ENCODE measurements around the gene ACBD4.

Gene ACBD4

DNA sequence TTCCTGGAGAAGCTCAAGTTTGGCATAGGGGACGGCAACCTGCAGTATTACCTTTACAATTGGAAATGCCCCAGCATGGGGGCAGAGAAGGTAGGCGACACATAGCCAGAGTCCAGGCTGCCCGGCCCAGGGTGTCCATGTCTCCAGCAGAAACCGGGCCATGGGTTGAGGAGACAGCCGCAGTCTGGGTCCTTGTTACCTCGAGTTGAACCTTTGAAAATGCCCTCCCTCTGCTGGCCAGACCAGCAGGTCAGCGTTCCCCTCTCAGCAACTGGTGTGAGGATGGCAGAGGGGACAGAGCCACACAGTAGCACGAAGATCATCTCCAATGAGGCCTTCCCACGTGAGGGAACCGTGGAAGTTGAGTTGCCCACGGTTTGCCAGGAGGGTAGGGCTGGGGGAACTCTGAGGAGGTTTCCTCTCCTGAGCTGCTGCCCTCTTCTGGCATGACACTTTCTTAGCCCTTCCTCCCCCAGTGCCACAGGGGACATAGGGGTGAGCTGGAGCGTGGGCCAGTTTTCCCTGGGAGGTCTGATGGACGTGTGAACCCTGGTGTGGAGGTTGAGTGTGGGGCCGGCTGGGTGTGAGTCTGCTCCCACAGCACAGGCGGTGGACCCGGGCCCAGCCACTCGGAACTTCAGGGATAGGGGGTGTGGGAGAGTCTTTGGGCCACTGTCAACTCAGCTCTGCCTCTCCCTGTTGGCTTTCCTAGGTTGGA, 30.4 kb upstream of the ACBD4 start:
- DNase-seq = no peak

DNA sequence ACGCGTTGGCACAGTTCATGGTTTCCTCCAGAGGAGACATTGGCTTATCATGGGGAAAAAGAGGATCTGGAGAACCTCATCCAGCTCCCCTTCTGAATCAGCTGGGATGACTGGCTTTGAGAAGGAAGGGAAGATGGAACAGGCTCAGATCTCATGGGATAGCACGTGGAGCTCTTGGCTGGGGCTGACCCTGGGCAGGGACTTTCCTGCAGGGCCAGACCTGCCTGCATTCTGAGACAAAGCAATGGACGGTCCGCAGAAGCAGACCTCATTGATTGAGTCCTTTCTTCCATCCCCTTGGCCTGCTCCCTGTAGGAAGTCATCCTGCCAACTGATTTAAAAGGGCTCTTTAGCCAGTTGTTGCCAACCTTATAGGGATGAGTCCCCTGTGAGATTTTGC, 29.4 kb upstream of the ACBD4 start:
- DNase-seq = no peak

DNA sequence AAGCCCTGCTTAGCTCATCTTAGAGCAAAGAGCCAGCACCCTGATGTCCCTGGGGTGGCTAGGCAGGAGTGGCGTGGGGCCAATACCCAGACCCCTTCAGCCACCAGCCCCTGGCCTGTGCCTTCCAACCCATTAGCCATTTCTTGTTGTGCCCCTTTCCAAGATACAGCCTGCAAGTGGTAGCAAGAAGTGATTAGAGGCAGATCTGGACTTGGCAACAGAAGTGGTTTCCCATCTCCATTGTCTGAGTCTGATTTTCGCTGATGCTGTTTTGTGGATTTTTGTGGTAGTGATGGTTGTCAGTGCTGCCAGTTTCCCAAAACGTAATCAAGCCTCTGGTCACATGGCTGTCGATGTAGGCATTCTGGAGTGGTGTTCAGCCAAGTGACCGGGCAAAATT, 28.9 kb upstream of the ACBD4 start:
- DNase-seq = no peak

DNA sequence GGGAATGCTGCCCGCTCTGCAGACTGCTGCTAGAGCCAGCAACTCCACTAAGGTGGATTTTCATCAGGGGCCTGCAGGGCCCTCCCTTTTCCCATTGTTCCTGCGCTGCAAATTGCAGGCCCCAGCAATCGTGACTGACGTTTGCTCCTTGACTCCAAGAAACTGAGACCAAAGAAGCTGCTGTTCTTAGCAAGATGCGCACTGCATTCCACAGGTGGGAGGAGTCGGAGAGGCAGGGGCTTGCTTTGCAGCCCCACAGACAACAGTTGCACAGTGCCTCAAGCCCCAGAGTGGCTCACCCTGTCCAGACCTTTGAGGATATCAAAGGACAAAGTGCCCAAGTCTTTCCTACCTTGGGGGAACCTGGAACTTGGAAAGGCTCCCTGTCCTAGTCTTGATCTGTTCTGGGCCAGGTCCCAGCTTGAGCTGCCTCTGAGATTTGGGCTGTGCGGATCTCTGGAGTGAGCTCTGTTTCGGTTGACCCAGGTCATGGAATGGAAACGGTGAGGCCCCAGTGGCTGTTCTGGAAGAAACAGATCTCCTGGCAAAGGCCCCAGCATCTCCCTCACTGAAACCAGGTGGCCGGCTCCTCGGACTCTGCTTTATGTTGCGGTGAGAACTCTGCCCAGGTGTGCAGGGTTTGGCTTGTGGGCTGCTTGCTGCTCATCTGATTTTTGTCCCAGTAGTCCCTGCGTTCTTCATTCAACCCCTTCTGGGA, 28.0 kb upstream of the ACBD4 start:
- DNase-seq = no peak

DNA sequence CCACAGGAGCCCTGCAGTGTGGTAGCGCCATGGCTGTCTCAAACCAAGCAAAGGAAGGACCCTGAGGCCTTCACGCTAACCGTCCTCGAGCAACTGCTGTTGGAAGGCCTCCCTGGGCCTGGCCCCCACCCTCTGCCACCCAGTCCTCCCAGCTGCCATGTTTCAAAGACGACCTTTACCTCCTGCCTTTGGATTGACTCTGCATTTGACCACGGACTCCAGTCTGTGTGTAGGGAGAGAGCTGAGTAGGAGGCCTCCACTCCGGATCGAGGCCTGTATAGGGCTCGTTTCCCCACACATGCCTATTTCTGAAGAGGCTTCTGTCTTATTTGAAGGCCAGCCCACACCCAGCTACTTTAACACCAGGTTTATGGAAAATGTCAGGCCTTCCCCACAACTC, 27.4 kb upstream of the ACBD4 start:
- DNase-seq = no peak

DNA sequence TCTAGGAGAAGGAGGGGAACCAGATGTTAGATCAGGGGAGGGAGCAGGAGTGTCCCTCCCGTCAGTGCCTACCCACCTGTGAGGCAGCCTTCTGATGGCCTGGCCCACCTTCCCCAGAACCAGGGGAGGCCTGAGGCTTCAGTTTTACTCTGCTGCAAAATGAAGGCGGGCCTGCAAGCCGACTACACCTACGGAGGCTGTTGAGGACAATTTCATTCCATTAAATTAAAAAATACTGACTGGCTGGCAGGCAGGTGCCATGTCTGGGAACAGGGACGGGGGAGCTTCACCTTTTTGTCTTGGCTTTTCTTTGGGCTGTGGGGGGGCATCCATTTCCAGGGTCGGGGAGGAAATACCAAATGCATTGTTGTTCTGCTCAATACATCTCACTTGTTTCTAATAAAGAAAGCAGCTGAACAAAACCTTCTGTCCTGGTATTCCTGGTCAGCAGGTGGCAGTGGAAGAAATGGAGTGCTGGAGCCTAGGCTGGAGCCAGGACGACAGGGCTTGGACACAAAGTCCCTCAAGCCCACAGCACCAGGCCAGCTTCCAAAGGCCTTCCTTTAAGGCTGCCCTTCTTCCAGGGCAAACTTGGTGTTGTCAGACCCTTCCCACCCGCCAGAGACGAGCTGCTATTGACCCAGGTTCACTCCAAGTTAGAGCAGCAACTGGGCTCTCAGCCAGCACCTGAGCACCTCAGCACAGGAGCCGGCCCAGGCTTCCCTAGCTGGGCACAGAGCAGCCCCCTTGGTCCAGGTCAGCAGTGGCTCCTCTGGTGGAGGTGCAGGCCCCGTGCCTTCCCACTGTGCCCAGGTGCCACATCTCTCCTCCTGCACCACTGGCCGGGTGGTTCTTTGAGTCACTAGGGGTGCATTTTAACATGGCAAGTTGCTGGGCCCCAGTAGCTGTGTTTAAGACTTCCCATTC, 26.6 kb upstream of the ACBD4 start:
- no peak for DNase-seq

DNA sequence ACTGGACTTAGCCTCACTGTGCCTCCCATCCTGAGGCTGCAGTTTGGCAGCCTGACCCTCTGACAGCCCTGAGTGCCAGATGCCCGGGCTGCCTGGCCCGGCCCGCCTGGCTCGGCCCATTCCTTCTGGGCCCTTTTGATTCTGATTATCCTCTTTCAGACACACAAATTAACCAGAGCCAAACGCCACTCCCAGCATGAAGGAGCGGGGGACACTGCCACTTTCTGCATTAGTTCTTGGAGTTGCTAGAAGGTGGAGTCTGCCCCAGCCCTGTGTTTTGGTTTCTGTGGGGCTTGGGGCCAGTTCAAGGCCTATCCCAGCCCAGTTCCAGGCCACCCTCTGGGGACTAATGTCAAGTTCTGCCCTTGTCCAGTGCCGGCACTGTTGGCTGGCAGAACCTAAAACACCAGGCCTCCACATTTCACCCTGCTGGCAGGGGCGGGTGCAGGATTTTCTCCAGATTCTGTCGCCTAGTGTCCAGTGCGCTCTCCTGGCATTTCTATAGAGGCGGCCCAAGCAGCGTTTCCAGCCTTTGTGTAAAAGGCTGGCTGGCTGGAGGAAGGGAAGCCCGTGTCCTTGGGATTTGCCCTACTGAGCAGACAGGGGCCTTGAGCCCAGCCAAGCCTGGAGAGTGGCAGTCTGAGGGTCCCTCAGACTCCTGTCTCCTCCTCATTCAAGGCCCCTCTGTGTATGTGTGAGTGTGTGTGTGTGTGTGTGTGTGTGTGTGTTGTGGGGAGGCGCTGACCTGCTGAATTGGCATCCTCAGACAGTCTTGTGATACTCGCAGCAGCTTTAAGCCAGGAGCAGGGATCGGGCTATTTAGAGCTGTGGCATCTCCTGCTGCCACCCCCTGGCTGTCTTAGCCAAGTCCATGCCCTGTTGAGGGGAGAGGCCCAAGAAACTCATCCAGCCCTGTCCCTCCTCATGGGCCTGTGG, 24.5 kb upstream of the ACBD4 start:
- DNase-seq = no peak

DNA sequence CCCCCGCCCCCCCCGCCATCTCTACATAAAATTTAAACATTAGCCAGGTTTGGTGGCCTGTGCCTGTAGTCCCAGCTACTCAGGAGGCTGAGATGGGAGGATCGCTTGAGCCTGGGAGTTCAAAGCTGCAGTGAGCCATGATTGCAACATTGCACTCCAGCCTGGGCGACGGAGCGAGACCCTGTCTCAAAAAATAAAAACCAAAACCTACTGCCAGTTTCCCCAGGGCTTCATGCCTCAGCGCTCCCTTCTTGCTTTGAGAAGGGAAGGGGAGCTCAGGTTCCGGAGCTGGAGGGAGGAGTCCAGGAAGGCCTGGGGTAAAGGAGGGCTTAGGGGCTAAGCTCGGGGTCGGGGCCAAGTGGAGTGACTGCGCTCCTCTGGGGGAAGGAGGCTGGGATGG, 23.6 kb upstream of the ACBD4 start:
- DNase-seq = no peak

DNA sequence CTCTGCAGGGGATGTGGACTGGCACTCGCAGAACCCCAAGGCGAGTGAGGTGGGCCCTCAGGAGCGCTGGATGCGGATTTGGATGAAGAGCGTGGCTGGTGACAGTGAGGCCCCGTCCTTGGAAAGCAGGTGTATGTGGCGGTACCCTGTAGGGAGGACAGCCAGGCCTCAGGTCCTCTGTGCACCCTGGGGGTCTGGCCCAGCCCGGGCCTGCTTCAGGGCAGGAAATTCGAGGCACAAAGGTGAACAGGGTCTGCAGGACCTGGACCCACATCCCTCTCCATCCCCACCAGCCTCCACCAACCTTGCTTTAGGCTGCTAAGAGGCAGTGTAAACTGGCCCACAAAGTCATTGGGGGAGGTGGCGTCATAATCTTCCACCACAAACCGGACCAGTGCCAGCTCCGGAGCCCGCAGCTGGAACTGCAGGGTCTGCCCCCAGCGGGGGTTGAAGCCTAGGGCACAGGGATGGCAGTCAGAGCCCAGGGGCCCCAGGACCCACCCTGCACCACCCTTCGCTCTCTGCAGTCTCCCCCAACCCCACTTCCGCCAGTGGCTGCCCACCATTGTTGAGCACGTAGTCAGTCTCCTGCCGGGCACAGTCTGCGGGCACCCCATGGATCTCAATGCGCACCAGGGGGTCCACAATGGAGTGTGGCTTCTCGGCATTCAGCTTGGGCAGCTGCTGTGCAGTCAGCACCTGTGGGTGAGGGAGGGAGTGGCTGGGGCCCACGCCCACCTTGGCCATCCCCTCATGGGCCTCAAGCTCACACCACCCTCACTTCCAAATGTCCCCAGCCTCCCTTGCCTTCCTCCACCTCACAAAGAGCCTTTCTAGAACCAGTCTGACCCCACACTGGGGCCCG, 22.7 kb upstream of the ACBD4 start:
- no peak for DNase-seq

DNA sequence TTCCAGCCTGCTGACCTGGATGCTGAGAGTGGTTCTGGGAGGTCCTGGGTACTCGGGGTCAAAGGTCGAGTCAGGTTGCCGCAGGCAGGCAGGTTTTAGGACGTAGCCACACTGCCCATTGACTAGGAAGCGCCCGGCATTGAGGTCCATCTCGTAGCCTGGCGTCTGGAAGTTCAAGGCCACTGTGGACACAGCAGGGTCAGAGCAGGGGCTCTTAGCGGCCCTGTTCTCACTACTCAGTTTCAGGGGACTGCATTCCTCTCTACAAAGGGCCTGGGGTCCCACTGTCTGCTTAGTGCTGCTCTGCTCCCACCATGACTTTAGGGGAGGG, 22.1 kb upstream of the ACBD4 start:
- no peak for DNase-seq

DNA sequence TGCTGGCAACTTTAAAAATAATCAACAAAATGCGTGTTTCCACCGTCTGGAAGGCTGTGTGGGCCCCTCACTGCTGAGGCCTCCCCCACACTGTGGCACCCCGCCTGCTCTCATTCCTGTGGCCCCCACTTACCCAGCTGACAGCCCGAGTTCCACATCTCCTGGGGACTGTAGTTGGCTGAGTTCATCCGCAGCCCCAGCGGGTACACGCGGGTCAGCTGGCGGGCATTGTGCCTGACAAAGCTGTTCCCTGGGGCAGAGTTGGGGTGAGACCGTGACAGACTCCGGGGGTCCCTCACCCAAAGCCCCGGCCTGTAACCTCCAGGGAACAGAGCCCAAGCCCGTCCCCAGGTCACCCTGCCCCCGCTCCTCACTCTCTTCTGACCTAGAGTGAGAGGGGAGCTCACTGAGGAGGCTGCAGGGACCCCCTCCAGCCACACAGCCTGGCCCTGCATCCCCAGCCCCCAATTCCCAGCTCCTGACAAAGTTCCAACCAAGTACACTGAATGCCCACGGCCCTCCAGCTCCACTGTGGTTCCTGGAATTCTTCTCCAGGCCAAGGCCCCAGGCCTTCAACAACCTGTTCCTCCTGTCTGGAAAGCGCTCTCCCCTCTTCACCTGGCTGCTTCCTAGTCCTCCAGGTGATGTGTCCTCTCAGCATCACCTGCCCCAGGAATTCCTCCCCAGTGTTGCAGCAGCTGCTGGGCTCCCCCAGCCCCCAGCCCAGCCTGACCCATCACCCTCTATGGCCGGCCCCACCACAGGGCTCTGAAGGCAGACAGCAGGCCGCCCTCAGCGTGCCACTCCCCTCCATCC, 21.2 kb upstream of the ACBD4 start:
- DNase-seq = no peak

DNA sequence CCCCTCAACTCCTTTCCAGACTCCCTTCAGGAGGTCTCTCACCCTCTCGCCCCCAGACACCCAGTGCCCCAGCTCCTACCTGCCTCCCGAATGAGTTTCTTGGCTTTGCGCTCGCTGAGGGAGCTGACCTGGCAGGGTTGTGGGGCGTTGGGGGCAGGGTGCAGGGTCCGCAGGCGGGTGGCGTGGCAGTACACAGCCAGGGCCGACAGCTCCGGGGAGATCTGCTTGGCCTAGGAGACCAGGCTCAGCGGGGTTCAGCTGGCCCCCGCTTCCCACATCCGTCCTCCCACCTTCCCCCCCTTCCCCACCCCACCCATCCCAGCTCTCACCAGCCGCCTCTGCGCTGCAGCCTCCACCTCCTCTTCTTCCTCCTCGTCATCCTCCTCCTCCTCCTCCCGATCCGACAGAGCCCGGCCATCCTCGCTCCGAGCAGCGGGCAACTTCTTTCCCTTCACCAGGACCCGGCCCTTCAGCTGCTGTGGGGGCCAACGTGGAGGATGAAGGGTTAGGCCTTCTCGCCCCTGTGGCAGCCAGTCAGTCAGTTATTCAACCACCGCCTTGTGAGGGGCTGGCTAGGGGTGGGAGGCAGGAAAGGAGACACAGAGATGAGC, 20.4 kb upstream of the ACBD4 start:
- no peak for DNase-seq

DNA sequence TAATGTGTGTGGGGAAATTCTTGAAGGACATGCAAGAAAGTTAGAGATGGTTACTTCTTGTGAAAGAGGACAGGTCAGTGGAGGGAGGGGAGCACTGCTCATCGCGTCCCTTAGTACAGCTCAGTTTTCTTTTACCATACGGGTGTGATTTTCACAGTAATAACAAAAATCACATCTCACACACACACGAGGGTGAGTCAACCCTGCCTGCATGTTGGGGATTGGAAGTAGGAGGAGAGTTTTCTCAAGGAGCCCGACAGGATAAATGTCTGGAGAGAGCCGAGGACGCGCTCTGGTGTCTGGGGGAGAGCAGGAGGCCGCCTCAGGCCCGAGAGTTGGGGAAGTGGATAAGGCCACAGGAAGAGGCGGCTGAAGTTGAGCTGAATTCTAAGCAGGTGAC, 19.6 kb upstream of the ACBD4 start:
- no peak for DNase-seq

DNA sequence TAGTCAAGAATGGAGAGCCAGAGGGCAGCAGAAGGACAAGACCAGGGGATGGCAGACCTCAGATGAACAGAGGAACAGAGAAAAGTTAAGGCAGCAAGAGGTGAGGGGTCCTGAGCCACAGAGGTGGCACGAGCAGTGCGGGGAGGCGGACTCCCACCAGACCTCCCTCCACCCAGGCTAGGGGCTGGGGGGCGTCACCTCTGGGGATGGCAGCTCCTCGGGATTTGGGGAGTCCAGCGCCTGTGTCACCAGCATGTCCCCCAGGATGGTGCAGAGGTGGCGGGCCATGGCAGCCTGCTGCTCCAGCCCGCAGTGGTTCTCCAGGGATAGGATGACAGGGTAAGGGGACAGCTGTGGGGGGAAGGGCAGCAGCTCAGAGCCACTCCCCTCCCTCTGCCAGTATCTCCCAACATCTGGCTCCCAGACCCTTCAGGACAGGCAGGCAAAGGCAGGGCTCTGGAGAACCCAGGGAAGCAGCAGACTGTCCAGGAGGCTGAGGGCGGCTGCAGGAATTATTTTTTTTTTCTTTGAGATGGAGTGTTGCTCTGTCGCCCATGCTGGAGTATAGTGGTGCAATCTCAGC, 19.0 kb upstream of the ACBD4 start:
- no peak for DNase-seq

DNA sequence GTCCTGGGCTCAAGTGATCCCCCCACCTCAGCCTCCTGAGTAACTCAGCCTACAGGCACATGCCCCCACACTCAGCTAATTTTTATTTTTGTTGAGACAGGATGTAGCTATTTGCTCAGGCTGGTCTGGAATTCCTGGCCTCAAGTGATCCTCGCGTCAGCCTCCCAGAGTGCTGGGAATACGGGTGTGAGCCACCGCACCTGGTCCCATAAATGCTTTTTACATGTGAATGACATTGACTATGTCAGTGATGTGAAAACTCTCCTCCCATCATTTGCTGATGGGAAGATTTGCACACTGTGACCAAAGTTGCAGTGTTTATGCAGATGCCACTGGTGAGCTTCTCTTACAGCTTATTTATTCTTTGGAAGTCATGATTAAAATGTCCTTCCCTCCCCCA, 18.2 kb upstream of the ACBD4 start:
- no peak for DNase-seq

DNA sequence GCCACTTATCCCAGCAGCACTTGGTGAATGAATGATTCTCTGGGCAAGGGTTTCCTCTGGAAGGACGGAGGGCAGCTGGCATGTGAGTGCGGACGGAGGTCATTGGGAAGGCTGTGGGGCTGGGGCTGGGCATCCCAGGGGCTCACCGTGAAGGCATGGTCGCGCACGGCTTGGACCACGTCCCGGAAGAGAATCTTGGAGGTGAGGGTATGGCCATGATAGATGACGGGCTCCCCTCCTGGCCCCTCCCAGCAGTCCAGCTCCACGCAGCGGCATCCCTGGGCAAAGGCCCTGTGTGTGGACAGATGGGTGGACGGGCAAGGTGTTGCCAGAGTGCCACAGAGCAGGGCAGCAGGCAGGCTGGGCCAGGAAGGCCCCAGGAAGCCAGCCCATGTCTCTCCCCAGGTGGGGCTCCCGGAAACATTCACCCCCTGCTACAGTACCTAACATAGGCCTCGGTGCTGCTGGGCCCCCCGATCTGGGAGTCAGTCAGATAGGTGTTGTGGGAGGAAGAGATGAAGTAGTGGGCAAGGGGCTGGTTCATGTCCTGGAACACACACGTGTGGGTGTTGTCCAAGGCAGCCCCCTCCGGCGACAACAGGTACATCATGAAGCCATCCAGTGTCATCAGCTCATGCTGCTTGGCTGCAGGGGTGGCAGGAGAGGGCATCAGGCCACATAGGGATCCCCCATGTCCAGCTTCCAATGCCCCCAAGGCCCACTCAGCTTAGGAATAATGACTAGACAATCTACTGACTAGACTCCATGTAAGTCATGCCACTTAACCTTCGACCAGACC, 17.4 kb upstream of the ACBD4 start:
- DNase-seq = no peak

DNA sequence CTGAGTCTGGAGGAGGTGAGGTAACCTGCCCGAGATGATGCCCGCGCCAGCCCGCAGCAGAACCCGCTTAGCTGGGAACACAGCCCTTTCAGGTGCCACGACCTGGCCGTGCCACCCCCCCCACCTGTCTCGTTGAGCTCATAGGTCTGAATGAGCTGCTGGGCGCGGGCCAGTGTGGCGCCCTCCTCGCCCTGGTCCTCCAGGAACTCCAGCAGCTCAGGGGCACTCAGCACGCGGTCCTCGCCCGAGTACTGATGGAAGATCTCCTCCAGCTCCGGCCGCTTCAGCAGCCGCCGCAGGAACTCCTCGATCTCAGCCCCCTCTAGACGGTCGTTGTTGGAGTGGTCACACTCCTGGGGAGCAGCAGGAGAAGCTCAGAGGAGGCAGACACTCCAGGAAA, 16.8 kb upstream of the ACBD4 start:
- DNase-seq = no peak

DNA sequence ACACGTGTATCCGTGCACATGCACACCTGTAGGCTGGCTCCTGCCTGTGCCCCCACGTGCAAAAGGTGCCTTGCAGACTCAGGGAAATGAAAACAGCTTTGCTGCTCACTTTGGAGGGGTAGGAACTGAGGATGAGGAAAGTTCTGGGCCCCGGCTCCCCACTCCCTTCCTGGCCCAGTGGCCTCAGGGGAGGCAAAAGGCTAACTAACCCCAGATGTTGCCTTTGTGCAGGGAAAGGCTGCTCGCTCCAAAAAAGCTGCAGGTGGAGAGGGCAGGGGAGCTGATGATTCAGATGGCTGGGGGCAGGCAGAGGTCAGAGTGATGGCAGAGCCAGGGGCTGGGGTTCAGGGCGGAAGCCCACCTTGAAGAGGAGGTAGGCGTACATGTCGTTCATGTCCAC, 15.5 kb upstream of the ACBD4 start:
- no peak for DNase-seq

DNA sequence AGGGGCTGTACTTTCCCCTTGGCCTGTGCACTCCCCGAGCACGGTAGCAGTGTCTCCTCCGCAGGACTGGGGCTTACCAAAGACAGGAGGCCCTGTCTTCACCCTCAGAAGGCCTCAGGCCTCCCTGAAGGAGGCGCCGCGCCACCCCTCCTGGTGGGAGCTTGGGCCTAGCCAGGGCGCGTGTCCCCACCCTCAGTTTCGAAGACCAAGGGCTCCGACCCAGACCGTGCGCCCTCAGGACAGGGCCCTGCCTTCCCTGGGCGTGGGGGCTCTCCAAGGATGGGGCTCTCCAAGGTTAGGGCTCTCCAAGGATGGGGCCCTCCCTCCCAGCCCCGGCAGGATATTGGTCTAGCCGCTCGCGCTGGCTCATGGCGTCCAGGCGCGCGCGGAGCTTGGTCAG, 14.9 kb upstream of the ACBD4 start:
- DNase-seq = no peak

Data from hematopoietic multipotent progenitor cell treated with erythropoietin and hydrocortisone succinate and interleukin-3 and kit ligand, for 8 days (in vitro differentiated cells).